Testis (tissue), 3 donors: Measurements from ENCODE around the gene KLF13. TPM values are rescaled to one million over a fixed set of nuclear protein-coding genes. Genes with fewer than 3 reads are reported as not detected.

Experiments used
- DNase-seq: peaks from one replicate; pipeline ENCODE4 v3.0.0-alpha.2; 2019
- H3K27ac ChIP-seq, 2 donors: fragments of 200-600 bp; sonication (generic); one replicate each; pipeline ENCODE4 v1.5.1; 2019
- H3K27me3 ChIP-seq: fragments of 200-600 bp; sonication (generic); one replicate; pipeline ENCODE4 v1.5.1; 2019
- H3K36me3 ChIP-seq: fragments of 200-600 bp; sonication (generic); one replicate; pipeline ENCODE4 v1.5.1; 2017; ENCODE audit warnings: low read depth; ENCODE audit errors: missing control alignments
- H3K4me1 ChIP-seq: fragments of 200-600 bp; sonication (generic); one replicate; pipeline ENCODE4 v1.5.1; 2019
- H3K4me3 ChIP-seq, 2 donors: fragments of 200-600 bp; sonication (generic); one replicate each; pipeline ENCODE4 v1.5.1; 2017 to 2019
- H3K9me3 ChIP-seq: fragments of 200-600 bp; sonication (generic); one replicate; pipeline ENCODE4 v1.5.1; 2017
- CTCF ChIP-seq, 3 experiments: fragments of 450-650 bp in 2 of 3; fragments of 200-600 bp in 1 of 3; sonication (generic) in 1 of 3; IDR thresholded peaks; one replicate each; pipeline ENCODE4 v1.5.1; 2016 to 2019; ENCODE audit warnings: antibody characterized with exemption in 3 of 3, mild to moderate bottlenecking in 2 of 3, moderate library complexity in 1 of 3
- POLR2A ChIP-seq: fragments of 450-650 bp; IDR thresholded peaks from one replicate; pipeline ENCODE4 v1.6.1; 2017; ENCODE audit warnings: antibody characterized with exemption, mild to moderate bottlenecking, moderate library complexity
- WGBS, 2 donors: methylation state at CpG; one replicate each; pipeline ENCODE4 v1.1.5; 2018; 5-methylcytosine and 5-hydroxymethylcytosine counted together
- intact Hi-C: fragments of 100-400 bp; cut with DNase I; formaldehyde crosslinking; loops from one replicate; pipeline ENCODE4 v1.15.1; 2023; ENCODE audit warnings: low total_unique reads
- polyA plus RNA-seq: library from polyadenylated mRNA; stranded (reverse); fragments of 350-450 nt; fragmentation: Illumina TruSeq; extraction: RNeasy Lipid Tissue Mini Kit (QIAGEN cat#74804); gene quantifications from one replicate; pipeline ENCODE4 v1.2.3, GENCODE V29; 2014; ENCODE audit warnings: low read depth, low replicate concordance; ENCODE audit not compliant: insufficient read depth
- total RNA-seq, 2 donors: library from RNA; depleted of rRNA; stranded (reverse); fragments of >200 nt; gene quantifications; one replicate each; pipeline ENCODE4 v1.2.3, GENCODE V29; 2016

Gene KLF13
- total and polyA plus RNA-seq, 3 donors from 2014 or later, result 41.9 to 61.7 (median 45.7) TPM

DNA sequence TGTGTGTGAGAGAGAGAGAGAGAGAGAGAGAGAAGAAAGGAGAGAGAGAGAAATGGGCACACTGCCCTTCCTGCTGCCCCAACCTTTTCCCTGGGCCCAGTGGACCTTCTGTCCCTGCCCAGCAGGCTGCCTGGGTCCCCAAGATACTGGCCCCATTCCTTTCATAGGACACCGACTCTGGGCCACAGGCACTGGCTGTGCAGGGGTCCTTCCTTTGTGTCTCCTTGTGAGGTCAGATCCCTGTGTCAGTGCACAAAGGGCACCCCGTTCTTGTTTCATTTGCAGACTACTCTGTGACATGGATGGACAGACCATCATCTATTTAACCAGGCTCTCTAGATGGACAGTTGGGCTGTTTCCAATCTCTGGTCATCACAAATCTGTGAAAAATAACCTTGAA lies 21.3 kb upstream of the KLF13 start:
- peak; percentile 11 for DNase-seq
- Histone ChIP-seq H3K4me1 (peaks cover 6% of the 10 kb centered on the region), H3K27ac (no peak overlapping the region), H3K9me3 (no peaks in the 10 kb centered on the region), H3K27me3 (no peaks in the 10 kb centered on the region), H3K36me3 (no peaks in the 10 kb centered on the region), H3K4me3 (no peak overlapping the region)
- intact Hi-C loops, result no loop called here
- WGBS, 2 donors, result 86 to 88% methylated on average over 2 of the region's 2 CpGs
- TF ChIP-seq POLR2A, result no peak
- no peak for TF ChIP-seq CTCF (IDR thresholded peaks at IDR 0.05)

- peaks cover 6% of the 10 kb centered on the region for H3K4me1 ChIP-seq
- intact Hi-C loops, result no loop called here
Measured at GRCh38 chr15:31305796-31306425, 20.7 kb upstream of the KLF13 start.

DNA sequence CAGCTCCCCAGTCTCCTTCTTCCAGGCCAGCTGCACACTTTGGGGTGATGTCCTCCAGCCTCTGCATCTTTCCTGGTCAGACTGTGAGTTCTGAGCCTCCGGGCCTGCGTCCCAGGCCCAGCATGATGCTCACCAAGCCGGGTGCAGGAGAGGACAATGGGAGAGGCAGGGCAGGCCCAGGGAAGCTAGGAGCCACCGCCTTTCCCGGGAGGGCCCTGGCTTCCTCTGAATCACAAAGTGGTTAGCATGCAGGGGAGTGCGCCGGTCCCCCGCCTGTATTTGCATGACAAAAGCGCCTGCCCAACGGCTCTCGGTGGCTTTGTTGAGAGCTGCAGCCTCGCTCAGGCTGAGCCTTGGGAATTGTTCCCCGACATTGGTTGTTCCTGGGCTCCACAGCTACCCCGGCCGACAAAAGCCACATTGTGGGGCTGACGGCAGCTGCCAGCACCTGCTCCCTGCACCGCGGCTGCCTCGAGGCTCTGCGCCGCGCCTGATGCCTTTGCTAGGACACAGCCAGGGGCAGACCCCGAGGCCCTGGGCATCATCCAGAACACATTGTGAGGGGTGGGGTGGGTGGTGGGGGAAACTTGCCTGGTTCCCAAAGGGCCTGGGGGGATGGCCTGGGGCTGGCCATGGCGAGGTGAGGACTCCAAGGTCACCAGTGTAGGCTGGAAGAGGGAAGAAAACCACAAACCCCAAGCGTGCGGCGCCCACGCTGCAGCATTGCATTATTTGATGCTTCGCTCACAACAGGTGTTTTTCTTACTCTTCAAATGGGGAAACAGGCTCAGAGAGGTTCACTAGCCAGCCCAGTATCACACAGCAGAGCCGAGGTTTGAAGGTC lies 20.0 kb upstream of the KLF13 start:
- H3K36me3 ChIP-seq, result no peaks in the 10 kb centered on the region
- WGBS, 2 donors, result 85 to 88% methylated on average over 10 to 29 of the region's 30 CpGs
- no peak overlapping the region for H3K4me3 ChIP-seq
- no peaks in the 10 kb centered on the region for H3K9me3 ChIP-seq
- peak; percentile 10 for DNase-seq
- H3K27ac ChIP-seq, result no peak overlapping the region
- H3K4me1 ChIP-seq, result peaks cover 6% of the 10 kb centered on the region
- TF ChIP-seq POLR2A (no peak), CTCF (IDR thresholded peaks at IDR 0.05) (no peak)
- intact Hi-C loops, result no loop called here
- H3K27me3 ChIP-seq, result no peaks in the 10 kb centered on the region

More at GRCh38 chr15:31305796-31306425, 20.7 kb upstream of the KLF13 start:
- no peak overlapping the region for H3K27ac ChIP-seq
- 72 to 79% methylated on average over 11 to 12 of the region's 12 CpGs for WGBS, 2 donors
- H3K4me3 ChIP-seq, result no peak overlapping the region
- no peak for TF ChIP-seq CTCF (IDR thresholded peaks at IDR 0.05)
- no peak for TF ChIP-seq POLR2A
- H3K27me3 ChIP-seq, result no peaks in the 10 kb centered on the region
- DNase-seq, result peak; percentile 1
- H3K36me3 ChIP-seq, result no peaks in the 10 kb centered on the region
- no peaks in the 10 kb centered on the region for H3K9me3 ChIP-seq

DNA sequence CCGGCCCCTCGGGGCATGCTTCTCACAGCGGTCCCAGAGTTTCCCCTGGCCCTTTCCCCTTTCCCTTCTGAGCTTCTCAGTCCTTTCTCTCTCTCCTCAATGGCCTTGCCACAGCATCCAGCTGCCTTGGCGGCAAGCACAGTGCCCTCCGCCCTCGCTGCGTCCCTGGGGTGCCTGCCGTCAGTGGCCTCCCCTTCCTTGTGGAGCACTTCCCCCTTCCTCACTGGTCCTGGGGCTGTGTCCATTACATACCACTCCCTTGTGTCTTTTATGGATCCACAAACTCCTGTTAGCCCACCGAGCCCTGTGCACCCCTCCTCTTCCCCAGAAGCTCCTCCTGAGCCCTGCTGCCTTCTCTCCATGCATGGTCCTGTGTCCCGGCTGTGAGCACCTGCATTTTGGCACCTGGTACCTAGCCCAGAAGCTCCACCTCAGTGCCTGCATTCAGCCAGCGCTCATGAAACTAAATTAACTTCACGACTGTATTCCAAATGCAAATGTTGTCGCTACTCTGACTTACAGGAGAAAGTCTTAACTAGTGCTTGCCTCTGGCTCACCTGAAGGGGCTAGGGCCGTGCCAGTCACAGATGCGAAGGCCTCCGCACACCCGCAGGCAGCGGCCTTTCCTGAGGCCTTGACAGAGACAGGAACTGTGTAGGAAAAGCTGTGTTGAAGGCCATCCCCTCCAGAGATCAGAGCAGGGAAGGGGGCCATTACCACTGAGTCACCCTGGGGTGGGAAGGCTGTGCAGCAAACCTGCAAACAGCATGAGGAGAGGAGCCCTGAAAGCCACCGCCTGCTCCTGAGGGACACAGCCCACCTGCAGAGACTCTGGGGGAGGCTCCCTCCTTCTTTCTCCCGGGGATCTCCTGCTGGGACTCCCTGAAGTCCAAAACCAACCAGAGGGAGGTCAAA lies 19.1 kb upstream of the KLF13 start:
- TF ChIP-seq CTCF (IDR thresholded peaks at IDR 0.05) (no peak), POLR2A (no peak)
- intact Hi-C loops, result no loop called here
- peak; percentile 4 for DNase-seq
- Histone ChIP-seq H3K36me3 (no peaks in the 10 kb centered on the region), H3K4me1 (peaks cover 6% of the 10 kb centered on the region), H3K27ac (no peak overlapping the region), H3K4me3 (no peak overlapping the region), H3K9me3 (no peaks in the 10 kb centered on the region), H3K27me3 (no peaks in the 10 kb centered on the region)
- 86 to 87% methylated on average over 18 to 20 of the region's 20 CpGs for WGBS, 2 donors
